HG02623 (cell line): ENCODE measurements around the gene TDRD10.

Experiments used
- ATAC-seq: cut with Tn5 transposase; IDR thresholded peaks from one replicate; pipeline ENCODE4 v1.9.1; 2021; ENCODE audit warnings: moderate library complexity; ENCODE audit not compliant: unreplicated experiment

TDRD10 gene

DNA sequence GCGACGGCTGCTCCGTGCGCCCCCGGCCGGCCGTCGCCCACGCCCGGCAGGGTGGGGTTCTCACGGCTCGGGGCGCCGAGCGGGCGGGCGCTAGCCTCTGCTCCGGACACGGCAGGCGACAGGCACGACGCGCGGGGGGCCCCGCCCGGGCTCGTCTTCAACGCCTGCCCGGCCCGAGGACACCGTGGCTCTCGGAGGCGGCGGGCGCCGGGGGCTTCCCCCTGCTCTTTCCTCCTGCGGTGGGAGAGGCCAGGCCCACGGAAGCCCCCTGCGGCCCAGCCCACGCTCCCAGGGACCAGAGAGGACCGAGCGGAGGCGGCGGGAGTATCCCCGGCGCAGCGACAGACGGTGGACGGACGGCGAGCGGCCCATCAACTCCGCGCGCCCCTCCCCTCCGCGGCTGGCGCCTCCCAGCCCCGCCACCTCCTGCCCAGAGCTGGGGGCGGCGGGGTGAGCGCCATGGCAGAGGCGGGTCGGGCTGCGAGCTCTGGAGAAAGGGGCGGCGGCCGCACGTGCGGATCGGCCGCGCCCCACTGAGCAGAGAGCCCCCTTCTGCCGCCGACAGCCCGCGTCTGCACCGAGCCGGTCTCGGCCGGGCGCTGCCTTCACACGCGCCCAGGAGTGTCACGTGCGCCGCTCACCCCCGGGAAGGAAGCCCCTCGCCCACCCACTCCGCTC, at the start of gene TDRD10, which contains the start of gene SHE:
Gene TDRD10, plus strand, starts transcription at position 154 of the 678 bp plus-strand sequence. CDS start 4,685 bp downstream, outside the sequence.
Gene SHE, minus strand, starts transcription at position 347 of the 678 bp plus-strand sequence. CDS start 386 bp downstream, outside the sequence.
- no peak for ATAC-seq

GRCh38 chr1:154453161-154453560, 48.9 kb upstream of the TDRD10 start:
- no peak for ATAC-seq

GRCh38 chr1:154453574-154454352, 48.3 kb upstream of the TDRD10 start:
- ATAC-seq, result no peak

DNA sequence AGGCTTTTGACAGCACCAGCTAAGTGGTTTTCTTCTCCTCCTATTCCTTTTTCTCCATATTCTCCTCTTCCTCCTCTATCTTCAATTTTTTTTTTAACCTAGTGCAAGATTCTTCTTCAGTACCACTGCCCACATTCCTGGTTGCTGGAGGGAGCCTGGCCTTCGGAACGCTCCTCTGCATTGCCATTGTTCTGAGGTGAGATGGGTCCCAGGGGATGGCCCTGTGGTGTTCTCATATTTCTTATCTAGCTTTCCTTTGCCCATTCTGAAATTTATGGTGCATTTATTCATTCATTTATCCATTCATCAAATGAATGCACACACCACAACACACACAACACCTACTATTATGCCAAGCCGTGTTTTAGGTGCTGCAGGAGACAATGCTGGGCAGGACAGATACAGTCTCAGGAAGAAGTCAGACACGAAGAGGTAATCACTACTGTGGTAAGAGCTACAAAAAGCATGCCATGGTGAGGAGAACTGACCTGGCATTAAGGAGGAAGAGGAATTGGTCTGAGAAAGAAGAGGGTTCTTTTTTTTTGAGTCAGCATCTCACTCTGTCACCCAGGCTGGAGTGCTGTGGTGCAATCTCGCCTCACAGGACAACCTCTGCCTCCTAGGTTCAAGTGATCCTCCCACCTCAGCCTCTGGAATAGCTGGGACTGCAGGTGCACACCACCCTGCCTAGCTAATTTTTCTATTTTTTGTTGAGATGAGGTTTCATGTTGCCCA, 47.5 kb upstream of the TDRD10 start:
- ATAC-seq, result no peak

- ATAC-seq, result no peak
Measured at GRCh38 chr1:154456631-154457030, 45.4 kb upstream of the TDRD10 start.

- ATAC-seq, result no peak
Measured at GRCh38 chr1:154459080-154459479, 42.9 kb upstream of the TDRD10 start.

DNA sequence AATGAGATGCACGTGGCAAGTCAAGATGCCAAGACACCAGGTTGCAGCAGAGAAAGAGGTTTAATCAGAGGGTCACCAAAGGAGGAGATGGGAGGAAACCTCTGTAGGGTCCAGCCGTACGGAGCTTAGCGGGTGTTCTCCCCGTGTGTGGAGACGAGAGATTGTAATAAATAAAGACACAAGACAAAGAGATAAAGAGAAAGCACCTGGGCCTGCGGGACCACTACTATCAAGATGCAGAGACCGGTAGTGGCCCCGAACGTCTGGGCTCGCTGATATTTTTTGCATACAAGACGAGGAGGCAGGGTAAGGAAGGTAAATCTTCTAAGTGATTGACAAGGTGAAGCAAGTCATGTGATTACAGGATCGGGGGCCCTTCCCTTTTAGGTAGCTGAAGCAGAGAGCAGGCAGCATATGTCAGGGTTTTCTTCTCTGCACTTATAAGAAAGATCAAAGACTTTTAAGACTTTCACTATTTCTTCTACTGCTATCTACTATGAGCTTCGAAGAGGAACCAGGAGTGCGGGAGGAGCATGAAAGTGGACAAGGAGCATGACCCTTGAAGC, 41.2 kb upstream of the TDRD10 start:
- ATAC-seq, result no peak

DNA sequence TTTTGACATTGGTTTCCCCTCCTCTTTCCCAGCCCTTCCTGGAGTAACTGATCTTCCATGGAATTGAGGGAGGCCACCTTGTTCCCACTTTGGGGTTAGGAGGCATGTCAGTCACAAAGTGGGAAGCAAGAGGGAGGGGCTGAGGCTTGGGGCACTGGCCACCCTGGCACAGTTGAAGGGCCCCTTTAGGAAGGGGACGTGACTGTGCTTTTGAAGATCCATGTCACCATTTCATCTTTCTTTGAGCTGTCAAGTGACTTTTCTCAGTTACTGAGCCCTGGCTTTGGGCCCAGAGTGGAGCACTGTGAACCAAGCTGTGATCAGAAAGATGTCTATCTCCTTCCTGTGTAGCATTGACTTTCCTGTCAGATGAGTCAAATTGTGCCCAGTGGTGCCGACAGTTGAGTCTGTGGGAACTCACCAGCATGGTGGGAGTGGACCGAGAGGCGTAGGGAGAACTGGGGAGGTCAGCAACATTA, 38.5 kb upstream of the TDRD10 start:
- no peak for ATAC-seq

- no peak for ATAC-seq
Measured at GRCh38 chr1:154465621-154466195, 36.3 kb upstream of the TDRD10 start.

- ATAC-seq, result no peak
Measured at GRCh38 chr1:154466206-154466605, 35.8 kb upstream of the TDRD10 start.

DNA sequence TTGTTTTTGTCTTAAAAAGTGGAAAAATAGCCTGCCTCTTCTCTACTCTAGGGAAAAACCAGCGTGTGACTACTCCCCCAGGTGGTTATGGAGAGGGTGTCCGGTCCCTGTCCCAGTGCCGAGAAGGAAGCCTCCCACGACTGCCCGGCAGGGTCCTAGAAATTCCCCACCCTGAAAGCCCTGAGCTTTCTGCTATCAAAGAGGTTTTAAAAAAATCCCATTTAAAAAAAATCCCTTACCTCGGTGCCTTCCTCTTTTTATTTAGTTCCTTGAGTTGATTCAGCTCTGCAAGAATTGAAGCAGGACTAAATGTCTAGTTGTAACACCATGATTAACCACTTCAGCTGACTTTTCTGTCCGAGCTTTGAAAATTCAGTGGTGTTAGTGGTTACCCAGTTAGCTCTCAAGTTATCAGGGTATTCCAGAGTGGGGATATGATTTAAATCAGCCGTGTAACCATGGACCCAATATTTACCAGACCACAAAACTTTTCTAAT, 35.0 kb upstream of the TDRD10 start:
- no peak for ATAC-seq

DNA sequence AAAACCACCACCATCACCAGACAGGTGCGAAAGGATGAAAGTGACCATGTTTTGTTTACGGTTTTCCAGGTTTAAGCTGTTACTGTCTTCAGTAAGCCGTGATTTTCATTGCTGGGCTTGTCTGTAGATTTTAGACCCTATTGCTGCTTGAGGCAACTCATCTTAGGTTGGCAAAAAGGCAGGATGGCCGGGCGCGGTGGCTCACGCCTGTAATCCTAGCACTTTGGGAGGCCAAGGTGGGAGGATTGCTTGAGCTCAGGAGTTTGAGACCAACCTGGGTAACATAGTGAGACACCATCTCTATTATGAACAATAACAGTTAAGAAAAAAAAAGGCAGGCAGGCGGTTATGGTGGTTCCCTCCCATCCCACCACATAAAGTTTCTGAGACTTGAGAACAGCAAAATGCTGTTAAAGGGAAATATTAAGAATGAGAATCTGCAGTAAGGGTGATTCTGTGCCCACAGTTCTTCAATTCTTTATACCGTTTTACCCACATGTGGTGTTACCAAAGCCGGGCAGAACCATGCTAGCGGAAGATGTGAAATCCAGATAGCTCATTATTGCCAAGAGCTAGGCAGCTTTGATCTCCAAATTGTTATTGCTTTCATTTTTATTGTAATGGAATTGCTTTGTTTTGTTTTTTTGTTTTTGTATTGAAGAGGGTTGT, 34.5 kb upstream of the TDRD10 start:
- no peak for ATAC-seq

GRCh38 chr1:154468535-154469250, 33.3 kb upstream of the TDRD10 start:
- ATAC-seq, result no peak

DNA sequence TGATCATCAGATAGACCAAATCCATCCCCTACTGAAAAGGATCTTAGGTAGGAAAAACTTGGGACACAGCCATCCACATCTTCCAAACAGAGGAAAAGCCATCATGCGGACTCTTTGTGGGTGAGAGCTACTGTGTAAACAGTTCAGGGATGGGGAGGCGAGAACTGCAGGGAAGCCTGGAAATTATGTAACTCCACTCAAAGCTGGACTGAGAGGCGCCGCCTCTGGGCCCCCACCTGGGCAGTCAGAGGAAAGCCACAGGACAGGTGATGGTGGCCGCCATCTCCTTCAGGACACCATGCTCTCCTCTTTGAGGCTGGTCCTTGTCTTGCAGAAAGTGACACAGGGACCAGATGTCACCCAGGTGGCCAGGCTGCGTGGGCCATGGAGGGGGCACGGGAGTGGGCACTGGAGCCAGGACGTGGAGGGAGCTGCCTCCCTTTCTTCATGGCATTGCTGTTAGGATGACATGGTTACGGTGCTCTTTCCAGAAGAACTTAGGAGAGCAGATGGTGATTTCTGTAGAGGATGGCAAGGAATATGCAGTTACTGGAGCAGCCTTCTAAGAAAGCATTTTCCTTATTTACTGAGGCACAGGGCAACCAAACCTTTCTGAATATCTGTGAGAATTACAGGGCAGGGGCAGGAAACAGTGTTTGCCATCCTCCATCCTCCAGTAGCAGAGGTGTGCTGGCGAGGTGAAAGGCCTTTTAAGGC, 32.0 kb upstream of the TDRD10 start:
- no peak for ATAC-seq

GRCh38 chr1:154471304-154471703, 30.7 kb upstream of the TDRD10 start:
- no peak for ATAC-seq

GRCh38 chr1:154474802-154475201, 27.2 kb upstream of the TDRD10 start:
- ATAC-seq, result no peak

GRCh38 chr1:154476791-154477190, 25.2 kb upstream of the TDRD10 start:
- no peak for ATAC-seq

DNA sequence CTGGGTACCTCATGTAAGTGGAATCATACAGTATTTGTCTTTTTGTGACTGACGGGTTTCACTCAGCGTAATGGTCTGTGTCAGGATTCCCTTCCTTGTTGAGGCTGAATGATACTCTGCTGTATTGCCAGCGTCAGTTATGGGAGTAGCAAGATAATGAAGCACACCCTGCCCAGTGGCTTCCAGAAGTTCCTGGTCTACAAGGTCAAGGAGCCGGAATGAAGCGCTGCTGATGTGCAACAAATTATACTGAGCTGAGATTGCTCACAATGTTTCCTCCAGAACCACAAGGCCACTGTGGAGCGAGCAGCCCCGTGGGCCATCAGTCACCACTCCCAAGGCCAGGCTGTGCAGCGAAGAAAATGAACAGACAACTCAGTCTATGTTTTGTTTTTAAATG, 24.0 kb upstream of the TDRD10 start:
- ATAC-seq, result no peak

DNA sequence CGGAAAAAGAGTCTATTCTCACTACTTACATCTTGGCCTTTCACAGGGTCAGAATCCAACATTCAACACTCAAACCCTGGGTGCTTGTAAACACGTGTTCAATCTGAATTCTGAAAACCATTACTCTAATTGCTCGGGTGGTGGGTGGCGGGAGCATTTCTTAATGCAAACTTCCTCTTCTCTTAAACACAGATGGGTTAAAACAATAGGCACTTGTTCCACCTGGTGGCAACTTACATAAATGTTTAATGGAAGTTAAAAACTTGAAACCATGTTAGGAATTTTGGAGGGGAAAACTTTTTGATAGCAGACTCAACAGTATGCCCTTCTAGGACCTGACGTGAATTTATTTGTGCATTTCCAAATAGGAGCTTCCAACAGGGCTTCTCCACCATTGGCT, 23.4 kb upstream of the TDRD10 start:
- no peak for ATAC-seq
